ENCODE results near the gene HELZ.

The HELZ gene

DNA sequence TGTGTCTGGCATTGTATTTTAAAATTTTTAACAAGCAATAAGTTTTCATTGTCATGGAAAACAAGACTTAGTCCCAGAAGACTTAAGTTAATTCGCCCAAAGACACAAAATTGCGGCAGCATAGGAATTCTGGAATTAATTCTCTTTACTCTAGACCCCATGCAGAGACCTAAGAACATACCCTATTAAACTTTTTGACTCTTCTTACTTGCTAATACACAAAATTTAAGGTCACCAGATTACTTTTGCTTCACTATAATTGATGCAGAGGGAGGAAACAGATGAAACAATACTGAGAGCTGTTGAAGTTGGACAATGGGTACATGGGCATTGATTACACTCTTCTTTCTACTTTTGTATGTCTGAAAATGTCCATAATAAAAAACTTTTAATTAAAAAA lies 12.6 kb downstream of the HELZ start:
- in situ Hi-C loops (cut with HindIII; ENCODE audit: low sequenced_read_pairs), result no loop called here
- DNase-seq (ENCODE audit: low read depth), result no peak
- TF ChIP-seq, protein P1, sequence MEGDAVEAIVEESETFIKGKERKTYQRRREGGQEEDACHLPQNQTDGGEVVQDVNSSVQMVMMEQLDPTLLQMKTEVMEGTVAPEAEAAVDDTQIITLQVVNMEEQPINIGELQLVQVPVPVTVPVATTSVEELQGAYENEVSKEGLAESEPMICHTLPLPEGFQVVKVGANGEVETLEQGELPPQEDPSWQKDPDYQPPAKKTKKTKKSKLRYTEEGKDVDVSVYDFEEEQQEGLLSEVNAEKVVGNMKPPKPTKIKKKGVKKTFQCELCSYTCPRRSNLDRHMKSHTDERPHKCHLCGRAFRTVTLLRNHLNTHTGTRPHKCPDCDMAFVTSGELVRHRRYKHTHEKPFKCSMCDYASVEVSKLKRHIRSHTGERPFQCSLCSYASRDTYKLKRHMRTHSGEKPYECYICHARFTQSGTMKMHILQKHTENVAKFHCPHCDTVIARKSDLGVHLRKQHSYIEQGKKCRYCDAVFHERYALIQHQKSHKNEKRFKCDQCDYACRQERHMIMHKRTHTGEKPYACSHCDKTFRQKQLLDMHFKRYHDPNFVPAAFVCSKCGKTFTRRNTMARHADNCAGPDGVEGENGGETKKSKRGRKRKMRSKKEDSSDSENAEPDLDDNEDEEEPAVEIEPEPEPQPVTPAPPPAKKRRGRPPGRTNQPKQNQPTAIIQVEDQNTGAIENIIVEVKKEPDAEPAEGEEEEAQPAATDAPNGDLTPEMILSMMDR (IDR thresholded peaks at IDR 0.05; ENCODE audit: low read depth, low read length, missing control alignments), result no peak
- no peak overlapping the region for H3K4me3 ChIP-seq (ENCODE audit: low read depth, low read length)

DNA sequence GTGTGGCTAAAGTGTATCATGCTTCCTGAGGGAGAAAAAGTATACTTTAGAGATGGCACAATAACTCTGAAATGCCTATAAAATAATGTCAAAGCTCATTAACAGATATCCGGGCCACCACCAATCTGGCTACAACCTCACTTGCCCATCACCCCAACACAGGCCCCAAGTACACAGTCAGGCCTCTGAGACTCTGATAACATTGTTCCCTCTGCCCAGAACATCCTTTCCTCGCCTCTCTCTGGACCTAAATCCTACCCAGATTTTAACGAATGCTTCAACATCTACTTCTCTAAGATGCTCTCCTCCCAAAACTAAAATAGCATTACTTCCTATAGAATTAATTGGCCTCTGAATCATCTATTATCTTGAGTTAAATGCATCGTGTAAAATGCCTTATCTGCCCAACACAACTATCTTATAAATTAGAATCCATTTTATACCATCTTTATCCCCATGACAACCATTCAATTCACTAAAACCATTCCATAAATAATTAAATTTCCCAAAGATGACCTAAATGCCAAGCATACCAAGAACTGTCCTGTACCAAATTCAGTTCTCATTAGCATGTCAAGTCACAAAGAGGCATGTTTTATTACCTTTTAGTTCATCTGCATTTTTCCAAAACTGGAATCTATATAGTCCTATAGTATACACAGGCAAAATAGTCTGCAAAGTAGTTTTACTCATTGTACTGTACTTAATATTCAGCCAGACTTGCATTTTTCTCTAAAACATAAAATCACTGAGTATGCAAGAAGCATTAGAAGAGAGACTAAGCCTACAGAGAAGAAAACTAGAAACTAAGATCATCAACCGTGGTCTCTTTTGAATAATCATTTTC lies 15.7 kb downstream of the HELZ start:
- DNase-seq (ENCODE audit: low read depth), result no peak
- in situ Hi-C loops (cut with HindIII; ENCODE audit: low sequenced_read_pairs), result no loop called here
- TF ChIP-seq, protein P1 (IDR thresholded peaks at IDR 0.05; ENCODE audit: low read depth, low read length, missing control alignments), result no peak
- H3K4me3 ChIP-seq (ENCODE audit: low read depth, low read length), result no peak overlapping the region

DNA sequence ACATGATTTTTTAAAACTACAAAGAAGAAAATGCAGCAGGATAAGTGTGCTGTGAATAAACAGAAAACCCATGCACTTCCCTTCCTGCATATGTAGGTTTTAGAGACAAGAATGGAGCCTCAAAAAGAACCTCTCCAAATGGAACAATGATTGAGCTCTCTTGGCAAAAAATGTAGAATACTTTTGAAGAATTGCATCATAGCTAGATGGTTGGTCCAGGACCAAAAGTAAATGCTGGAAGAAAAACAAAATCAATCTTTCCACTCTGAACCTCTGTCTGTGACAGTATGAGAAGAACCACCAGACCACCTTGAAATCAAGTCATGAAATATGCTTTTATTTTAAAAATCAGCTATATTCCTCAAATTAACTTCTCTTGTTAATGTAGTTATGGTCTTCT lies 17.5 kb downstream of the HELZ start:
- in situ Hi-C loops (cut with HindIII; ENCODE audit: low sequenced_read_pairs), result no loop called here
- no peak overlapping the region for H3K4me3 ChIP-seq (ENCODE audit: low read depth, low read length)
- TF ChIP-seq, protein P1 (IDR thresholded peaks at IDR 0.05; ENCODE audit: low read depth, low read length, missing control alignments), result no peak
- no peak for DNase-seq (ENCODE audit: low read depth)

DNA sequence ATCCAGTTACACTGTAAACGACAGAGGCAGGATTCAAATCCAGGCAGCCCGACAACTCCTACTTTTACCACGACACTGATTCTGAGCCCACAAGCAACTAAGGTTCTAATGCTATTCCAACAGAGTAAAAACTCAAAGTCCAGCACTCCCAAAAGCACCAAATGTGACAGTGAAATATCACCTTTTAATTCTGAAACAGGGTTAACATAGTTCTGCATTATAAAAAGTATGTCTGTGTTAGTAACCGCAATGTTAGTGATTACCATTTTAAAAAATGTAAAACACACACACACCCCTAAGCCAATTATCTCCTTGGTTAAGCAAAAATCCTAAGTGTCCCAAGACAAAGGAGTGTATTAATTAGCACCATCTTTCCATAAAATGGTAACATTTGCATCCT lies 19.7 kb downstream of the HELZ start:
- no peak overlapping the region for H3K4me3 ChIP-seq (ENCODE audit: low read depth, low read length)
- TF ChIP-seq, protein P1 (IDR thresholded peaks at IDR 0.05; ENCODE audit: low read depth, low read length, missing control alignments), result no peak
- in situ Hi-C loops (cut with HindIII; ENCODE audit: low sequenced_read_pairs), result no loop called here
- DNase-seq (ENCODE audit: low read depth), result no peak

DNA sequence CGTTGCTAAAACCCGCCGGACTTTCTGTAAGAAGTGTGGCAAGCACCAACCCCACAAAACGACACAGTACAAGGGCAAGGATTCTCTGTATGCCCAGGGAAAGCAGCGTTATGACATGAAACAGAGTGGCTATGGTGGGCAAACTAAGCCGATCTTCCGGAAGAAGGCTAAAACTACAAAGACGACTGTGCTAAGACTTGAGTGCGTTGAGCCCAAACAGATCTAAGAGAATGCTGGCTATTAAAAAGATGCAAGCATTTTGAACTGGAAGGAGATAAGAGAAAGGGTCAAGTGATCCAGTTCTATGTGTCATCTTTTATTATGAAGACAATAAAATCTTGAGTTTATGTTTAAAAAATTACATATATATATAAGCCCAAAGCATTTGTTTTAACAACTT lies 20.3 kb downstream of the HELZ start:
- DNase-seq (ENCODE audit: low read depth), result no peak
- TF ChIP-seq, protein P1 (IDR thresholded peaks at IDR 0.05; ENCODE audit: low read depth, low read length, missing control alignments), result no peak
- no peak overlapping the region for H3K4me3 ChIP-seq (ENCODE audit: low read depth, low read length)
- in situ Hi-C loops (cut with HindIII; ENCODE audit: low sequenced_read_pairs), result no loop called here

DNA sequence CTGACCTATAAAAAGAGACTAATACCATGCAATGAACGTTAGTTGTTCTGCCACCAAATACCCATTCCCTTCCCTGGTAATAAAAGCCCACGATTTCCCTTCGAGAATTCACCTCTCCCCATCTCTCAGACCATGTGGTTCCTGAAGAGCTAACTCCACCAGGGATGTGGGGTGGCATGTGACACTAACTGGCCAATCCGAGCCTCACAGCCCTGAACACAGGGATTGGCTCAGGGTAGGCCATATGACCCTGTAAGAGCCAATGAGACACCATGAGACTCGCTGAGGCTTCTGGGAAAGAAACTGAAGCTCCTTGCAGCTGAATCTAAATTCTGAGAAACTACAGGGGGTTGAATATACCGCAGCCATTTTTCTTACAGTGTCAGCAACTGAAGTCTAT lies 21.1 kb downstream of the HELZ start:
- no peak overlapping the region for H3K4me3 ChIP-seq (ENCODE audit: low read depth, low read length)
- no peak for DNase-seq (ENCODE audit: low read depth)
- TF ChIP-seq, protein P1 (IDR thresholded peaks at IDR 0.05; ENCODE audit: low read depth, low read length, missing control alignments), result no peak
- in situ Hi-C loops (cut with HindIII; ENCODE audit: low sequenced_read_pairs), result no loop called here

Measured in astrocyte of the cerebellum (primary cell).